H1 (cell line): ENCODE results near the gene SEMA3B. TPM values are rescaled to one million over a fixed set of nuclear protein-coding genes. Genes with fewer than 3 reads are reported as not detected.

Experiments used
- CTCF ChIA-PET: fragments of 300-600 bp; sonication (Branson Sonifier 250); formaldehyde crosslinking; loops from one replicate; lab custom pipeline; 2021; ENCODE audit not compliant: partially characterized antibody; lab: Charles Lee
- POLR2A ChIA-PET: fragments of 300-600 bp; sonication (Branson Sonifier 250); formaldehyde crosslinking; loops from one replicate; lab custom pipeline; 2021; ENCODE audit warnings: inconsistent platforms; ENCODE audit not compliant: partially characterized antibody; lab: Charles Lee
- DNase-seq, 2 experiments: peaks; one replicate each; pipeline versions ENCODE4 v3.0.0 to v3.0.0-alpha.2; 2010 to 2022; ENCODE audit warnings: low spot score in 2 of 2, low read depth in 1 of 2, mixed read lengths in 1 of 2
- FAIRE-seq: peaks from 2 replicates; lab custom pipeline; 2011; peaks lifted over from hg19 to GRCh38; lab: Jason Lieb, UNC
- H2AFZ ChIP-seq: 2 replicates; pipeline ENCODE4 v1.8.1; 2012; ENCODE audit warnings: low read length, inconsistent platforms
- H2AK5ac ChIP-seq: 2 replicates; pipeline ENCODE4 v1.6.1; 2013; ENCODE audit warnings: low read depth, low read length
- H2BK120ac ChIP-seq: replicated peaks from 2 replicates; pipeline ENCODE3; 2013; ENCODE audit warnings: low read depth, low read length, inconsistent platforms
- H2BK12ac ChIP-seq: 2 replicates; pipeline ENCODE4 v1.6.1; 2013; ENCODE audit warnings: low read depth, low read length
- H2BK15ac ChIP-seq: 2 replicates; pipeline ENCODE4 v1.6.1; 2013; ENCODE audit warnings: low read length
- H2BK20ac ChIP-seq: 2 replicates; pipeline ENCODE4 v1.6.1; 2013; ENCODE audit warnings: low read length
- H2BK5ac ChIP-seq: 2 replicates; pipeline ENCODE4 v1.6.1; 2013; ENCODE audit warnings: low read depth, low read length
- H3K14ac ChIP-seq: 2 replicates; pipeline ENCODE4 v1.6.1; 2013; ENCODE audit warnings: inconsistent platforms; ENCODE audit not compliant: insufficient read length
- H3K18ac ChIP-seq: 2 replicates; pipeline ENCODE4 v1.6.1; 2013; ENCODE audit warnings: low read length; ENCODE audit errors: extremely low read depth
- H3K23ac ChIP-seq: 2 replicates; pipeline ENCODE4 v1.6.1; 2013; ENCODE audit warnings: inconsistent platforms; ENCODE audit not compliant: insufficient read length
- H3K23me2 ChIP-seq: 2 replicates; pipeline ENCODE4 v1.6.1; 2013; ENCODE audit warnings: low read depth, low read length
- H3K27ac ChIP-seq: 2 replicates; pipeline ENCODE4 v1.6.1; 2011; ENCODE audit warnings: low read depth, low read length, inconsistent platforms
- H3K27me3 ChIP-seq, 4 experiments: replicated peaks in 1 of 4; 1 replicate in 1 of 4; 2 replicates in 3 of 4; pipeline versions ENCODE4 v1.6.1 to v1.8.1; 2011 to 2013; ENCODE audit warnings: low read length in 3 of 4, mild to moderate bottlenecking in 3 of 4, inconsistent platforms in 2 of 4, mixed read lengths in 2 of 4, moderate library complexity in 1 of 4; ENCODE audit not compliant: control insufficient read depth in 3 of 4, insufficient read depth in 3 of 4; ENCODE audit errors: extremely low read depth in 1 of 4
- H3K36me3 ChIP-seq, 4 experiments: 2 replicates each; pipeline versions ENCODE4 v1.6.1 to v1.8.1; 2011 to 2013; ENCODE audit warnings: mild to moderate bottlenecking in 4 of 4, low read length in 3 of 4, moderate library complexity in 2 of 4, control low read depth in 1 of 4, inconsistent platforms in 1 of 4; ENCODE audit not compliant: insufficient read depth in 4 of 4, control insufficient read depth in 2 of 4
- H3K4ac ChIP-seq: replicated peaks from 2 replicates; pipeline ENCODE3; 2013; ENCODE audit warnings: low read length, low read depth, mixed read lengths, inconsistent platforms; ENCODE audit not compliant: insufficient read length
- H3K4me1 ChIP-seq, 4 experiments: replicated peaks in 1 of 4; 1 replicate in 1 of 4; 2 replicates in 3 of 4; pipeline versions ENCODE4 v1.6.1 to v1.8.1; 2011 to 2013; ENCODE audit warnings: low read length in 3 of 4, inconsistent platforms in 2 of 4, mixed read lengths in 1 of 4; ENCODE audit not compliant: insufficient read depth in 4 of 4, control insufficient read depth in 3 of 4
- H3K4me2 ChIP-seq, 2 experiments: 2 replicates each; pipeline versions ENCODE4 v1.6.1 to v1.8.1; 2011 to 2013; ENCODE audit warnings: low read depth in 2 of 2, low read length in 2 of 2, control low read depth in 1 of 2, inconsistent platforms in 1 of 2, mild to moderate bottlenecking in 1 of 2; ENCODE audit not compliant: insufficient read depth in 1 of 2
- H3K4me3 ChIP-seq, 4 experiments: fragments of 200-600, 300-600 bp in 1 of 4; sonication (generic), shearing (Covaris generic), sonication (Bioruptor Twin) in 1 of 4; 2 replicates each; pipeline versions ENCODE4 v1.5.1 to v1.8.1; 2011 to 2016; ENCODE audit warnings: low read length in 4 of 4, low read depth in 3 of 4, control low read depth in 2 of 4, inconsistent platforms in 2 of 4, mild to moderate bottlenecking in 2 of 4, mixed read lengths in 1 of 4, moderate library complexity in 1 of 4; ENCODE audit not compliant: insufficient read depth in 2 of 4; ENCODE audit errors: extremely low read depth in 1 of 4
- H3K56ac ChIP-seq: replicated peaks from 2 replicates; pipeline ENCODE3; 2013; ENCODE audit warnings: low read depth, mild to moderate bottlenecking, mixed read lengths, low read length, inconsistent platforms; ENCODE audit not compliant: insufficient read length
- H3K79me1 ChIP-seq: 2 replicates; pipeline ENCODE4 v1.6.1; 2013; ENCODE audit warnings: low read depth, low read length, control low read depth
- H3K79me2 ChIP-seq, 2 experiments: 2 replicates each; pipeline versions ENCODE4 v1.6.1 to v1.8.1; 2012 to 2013; ENCODE audit warnings: low read length in 2 of 2, mild to moderate bottlenecking in 2 of 2, inconsistent platforms in 1 of 2; ENCODE audit not compliant: insufficient read depth in 2 of 2, control insufficient read depth in 1 of 2
- H3K9ac ChIP-seq, 4 experiments: replicated peaks in 1 of 4; 1 replicate in 1 of 4; 2 replicates in 3 of 4; pipeline versions ENCODE4 v1.6.1 to v1.8.1; 2011 to 2013; ENCODE audit warnings: low read depth in 3 of 4, low read length in 3 of 4, control low read depth in 2 of 4, mild to moderate bottlenecking in 2 of 4, moderate library complexity in 2 of 4, inconsistent platforms in 1 of 4; ENCODE audit errors: extremely low read depth in 1 of 4
- H3K9me3 ChIP-seq, 2 experiments: 2 replicates each; pipeline versions ENCODE4 v1.6.1 to v1.8.1; 2012 to 2013; ENCODE audit warnings: mild to moderate bottlenecking in 2 of 2, moderate library complexity in 2 of 2, control low read depth in 1 of 2, inconsistent platforms in 1 of 2, low read depth in 1 of 2, low read length in 1 of 2, mixed read lengths in 1 of 2; ENCODE audit not compliant: insufficient read depth in 2 of 2
- H4K20me1 ChIP-seq, 2 experiments: replicated peaks in 1 of 2; 2 replicates each; pipeline versions ENCODE3 to v1.8.1; 2011 to 2013; ENCODE audit warnings: inconsistent platforms in 2 of 2, low read length in 2 of 2, mild to moderate bottlenecking in 1 of 2; ENCODE audit not compliant: insufficient read depth in 2 of 2, control insufficient read depth in 1 of 2
- H4K5ac ChIP-seq: 2 replicates; pipeline ENCODE4 v1.6.1; 2013; ENCODE audit warnings: low read length, low read depth, mixed read lengths, inconsistent platforms; ENCODE audit not compliant: insufficient read length
- H4K8ac ChIP-seq: 2 replicates; pipeline ENCODE4 v1.8.0; 2013; ENCODE audit warnings: mild to moderate bottlenecking, moderate library complexity, low read length, inconsistent platforms; ENCODE audit not compliant: insufficient read depth; ENCODE audit errors: extremely low read depth
- H4K91ac ChIP-seq: replicated peaks from 2 replicates; pipeline ENCODE3; 2013; ENCODE audit warnings: low read length, mixed read lengths, inconsistent platforms; ENCODE audit not compliant: insufficient read length
- BRCA1 ChIP-seq: IDR thresholded peaks from 2 replicates; pipeline ENCODE4 v1.6.1; 2012; ENCODE audit warnings: low read depth, low read length, improper control_type of control experiment
- FOSL1 ChIP-seq: IDR thresholded peaks from 2 replicates; pipeline ENCODE4 v1.6.1; 2011; ENCODE audit warnings: mild to moderate bottlenecking, low read depth, low read length, moderate library complexity; ENCODE audit not compliant: insufficient read depth
- JUND ChIP-seq: IDR thresholded peaks from 2 replicates; pipeline ENCODE4 v1.6.1; 2011; ENCODE audit warnings: mild to moderate bottlenecking, improper control_type of control experiment, low read length
- KDM5A ChIP-seq: fragments of 200-600 bp; IDR thresholded peaks from 2 replicates; pipeline ENCODE4 v1.7.1; 2012; ENCODE audit warnings: mild to moderate bottlenecking, low read length, inconsistent platforms, mixed read lengths
- TEAD4 ChIP-seq: IDR thresholded peaks from 2 replicates; pipeline ENCODE4 v1.6.1; 2012; ENCODE audit warnings: low read depth, low read length, inconsistent platforms, mixed read lengths
- ZNF274 ChIP-seq: IDR thresholded peaks from 2 replicates; pipeline ENCODE4 v1.7.0; 2012; ENCODE audit warnings: low read length, borderline replicate concordance; ENCODE audit errors: extremely low read depth
- WGBS, 2 experiments: shearing (Covaris generic) in 1 of 2; methylation state at CpG; one replicate each; pipeline versions ENCODE4 v1.1.6 to v1.1.7; 2013 to 2015; ENCODE audit warnings: low lambda C conversion rate in 2 of 2, mixed read lengths in 2 of 2, inconsistent platforms in 1 of 2, low coverage in 1 of 2, missing lambda C conversion rate in 1 of 2; ENCODE audit not compliant: insufficient replicate concordance in 2 of 2, insufficient coverage in 1 of 2, insufficient read length in 1 of 2; ENCODE audit errors: extremely low coverage in 1 of 2, missing lambda C conversion rate in 1 of 2; 5-methylcytosine and 5-hydroxymethylcytosine counted together
- polyA plus RNA-seq, 7 experiments: library from polyadenylated mRNA; depleted of rRNA in 3 of 7; stranded (reverse) in 5 of 7; unstranded in 2 of 7; fragments of >200 nt in 5 of 7; fragments of 200-250 nt in 2 of 7; gene quantifications; 1 replicate in 5 of 7; 2 replicates in 1 of 7; 4 replicates in 1 of 7; pipeline versions ENCODE4 v1.2.1 to v1.2.3, GENCODE V29; 2011 to 2013; ENCODE audit warnings: missing spikeins in 2 of 7, mixed read lengths in 2 of 7
- total RNA-seq: library from RNA; stranded (reverse); fragmentation: NEBNext Ultra II Directional; extraction: Animal tissue kit (Norgen Biotek cat#: 25700); gene quantifications from 2 replicates; pipeline ENCODE4 v1.2.1, GENCODE V29; 2021

Gene SEMA3B
- total and polyA plus RNA-seq, 2 of the 8 experiments (the other 6 are each of a cell fraction or from before 2014, with no cell fraction given) = 3.0 to 4.7 TPM

DNA sequence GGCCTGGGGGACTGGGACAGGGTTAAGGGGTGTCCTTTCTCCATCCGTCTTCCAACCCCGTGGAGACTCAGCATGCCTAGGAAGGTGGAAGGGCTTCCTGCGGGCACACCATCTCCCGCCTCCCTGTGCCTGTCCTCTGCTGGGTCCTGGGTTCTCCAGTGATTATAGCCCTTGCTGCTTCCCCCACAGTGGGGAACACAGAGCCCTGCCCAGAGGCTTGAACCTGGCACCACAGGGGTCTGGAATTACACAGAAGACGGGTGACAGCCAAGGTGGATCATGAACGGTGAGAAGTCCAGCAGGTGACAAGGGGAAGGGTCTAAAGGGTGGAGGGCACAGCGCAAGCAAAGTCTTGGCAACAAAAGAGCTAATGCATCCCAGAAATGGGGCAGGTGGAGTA is 6.2 kb upstream of the SEMA3B start:
- H3K36me3 ChIP-seq = peaks cover under 1 to 5% (median 2%) of the 10 kb centered on the region in 4 experiments; a peak in 4 of 8 replicates
- H2BK120ac ChIP-seq = no peak overlapping the region
- 0 out of 2 replicates have a peak overlapping the region, but pooled peaks have one; percentile 22 for H2BK12ac ChIP-seq
- H2BK20ac ChIP-seq = peak overlapping the region; percentile 53; the same call in 1 of the 2 replicates
- peaks cover 0 to 48% (median 38%) of the 10 kb centered on the region in 4 experiments; a peak in 6 of 7 replicates for H3K4me1 ChIP-seq
- H4K8ac ChIP-seq = no peak overlapping the region
- no peak overlapping the region for H3K9ac ChIP-seq
- H2AFZ ChIP-seq = no peak overlapping the region
- H3K23me2 ChIP-seq = peaks cover 4% of the 10 kb centered on the region; the same call in 1 of the 2 replicates
- CTCF ChIA-PET = interaction anchor here (0.6 to 53.5 kb wide), 10 partner anchors 9 to 142 kb away, joined by 3 to 2149 read pairs (median 16); partner anchors contain the start of genes GNAI2, GNAT1, LSMEM2 and SLC38A3
- no peak overlapping the region for H2BK5ac ChIP-seq
- H3K23ac ChIP-seq = no peak overlapping the region
- H3K4me3 ChIP-seq = no peak overlapping the region
- no peak overlapping the region for H3K56ac ChIP-seq
- H2BK15ac ChIP-seq = 0 out of 2 replicates have a peak overlapping the region, but pooled peaks have one; percentile 3
- FAIRE-seq = no peak
- DNase-seq = no peak
- no peak overlapping the region for H3K4me2 ChIP-seq
- H3K27me3 ChIP-seq = no peaks in the 10 kb centered on the region; a peak in 2 of 7 replicates
- H2AK5ac ChIP-seq = 0 out of 2 replicates have a peak overlapping the region, but pooled peaks have one; percentile 17
- H3K9me3 ChIP-seq = no peaks in the 10 kb centered on the region
- POLR2A ChIA-PET = interaction anchor here (0.7 to 3.2 kb wide), 4 partner anchors 13 to 78 kb away, joined by 3 to 17 read pairs (median 8); partner anchors contain the start of genes LSMEM2 and RASSF1
- H4K91ac ChIP-seq = peak overlapping the region; percentile 20
- no peaks in the 10 kb centered on the region for H3K79me1 ChIP-seq
- no peak overlapping the region for H4K5ac ChIP-seq
- no peak overlapping the region for H3K18ac ChIP-seq
- TF ChIP-seq KDM5A = no peak
- no peak for TF ChIP-seq TEAD4
- no peak for TF ChIP-seq JUND
- no peak for TF ChIP-seq ZNF274
- TF ChIP-seq BRCA1 = no peak
- no peak for TF ChIP-seq FOSL1
- peaks cover 0 to 2% of the 10 kb centered on the region in 2 experiments for H4K20me1 ChIP-seq
- no peak overlapping the region for H3K14ac ChIP-seq
- H3K4ac ChIP-seq = no peak overlapping the region
- no peaks in the 10 kb centered on the region for H3K79me2 ChIP-seq
- H3K27ac ChIP-seq = no peak overlapping the region
- 92% methylated on average over 7 of the region's 7 CpGs; no CpG with 5 or more reads in 1 of the 2 experiments for WGBS, 2 experiments
